ENCODE data around the gene ZMYND8. TPM values are rescaled to one million over a fixed set of nuclear protein-coding genes. Genes with fewer than 3 reads are reported as not detected.

ZMYND8 gene
- total RNA-seq, 1 donor from 2014 or later, result 109 TPM

DNA sequence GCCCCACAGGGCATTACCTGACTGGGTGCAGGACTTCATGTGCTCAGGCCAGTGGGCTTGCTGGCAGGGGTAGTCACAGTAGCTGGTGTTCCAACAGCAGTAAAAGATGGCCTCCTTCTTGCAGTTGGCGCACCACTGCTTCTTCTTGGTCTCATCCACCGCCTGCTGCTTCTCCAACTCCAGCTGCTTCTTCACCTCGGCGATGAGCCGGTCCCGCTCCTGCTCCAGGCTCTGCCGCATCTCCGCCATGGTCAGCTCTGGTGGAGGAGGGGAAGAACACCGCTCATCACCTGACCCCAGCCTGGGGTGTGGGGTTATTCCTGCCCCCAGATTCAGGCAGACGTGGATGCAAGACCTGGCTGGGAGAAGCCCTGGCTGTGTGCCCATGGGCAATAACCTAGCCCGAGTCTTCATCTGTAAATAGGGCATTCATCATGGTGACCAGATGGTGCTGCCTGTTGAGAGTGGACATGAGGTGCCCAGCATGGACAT lies 132.2 kb downstream of the ZMYND8 start:
- Mint-ChIP-seq H3K36me3 (ENCODE audit: low read depth, unreplicated experiment) (peaks cover 57% of the 10 kb centered on the region), H3K4me3 (ENCODE audit: unreplicated experiment) (peak overlapping the region; percentile 85), H3K9me3 (ENCODE audit: unreplicated experiment) (no peaks in the 10 kb centered on the region), H3K27ac (ENCODE audit: unreplicated experiment) (peak overlapping the region; percentile 63), H3K4me1 (ENCODE audit: unreplicated experiment) (no peaks in the 10 kb centered on the region), H3K27me3 (ENCODE audit: unreplicated experiment) (peaks cover 5% of the 10 kb centered on the region)
- no peak for TF ChIP-seq CTCF (IDR thresholded peaks at IDR 0.05; ENCODE audit: unreplicated experiment)
- no peak for DNase-seq (ENCODE audit: low spot score)

DNA sequence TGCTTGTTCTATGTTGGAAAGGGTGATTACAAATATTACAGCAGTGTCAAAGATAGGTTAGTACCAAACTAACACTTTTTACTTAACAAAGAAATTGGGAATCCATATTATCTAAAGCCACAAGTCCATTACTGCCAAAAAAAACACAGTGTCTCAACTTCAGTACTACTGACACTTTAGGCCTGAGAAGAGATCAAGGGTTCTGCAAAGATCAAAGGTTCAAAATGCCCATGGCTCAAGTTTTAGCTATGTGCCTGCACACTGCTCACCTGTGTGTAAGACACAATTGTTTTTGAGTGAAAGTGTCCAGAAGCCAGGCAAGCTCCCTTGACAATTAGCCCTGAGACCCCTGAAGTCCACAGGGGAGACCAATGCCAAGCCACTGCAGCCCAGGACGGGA lies 132.6 kb downstream of the ZMYND8 start:
- Mint-ChIP-seq H3K27me3 (ENCODE audit: unreplicated experiment) (peaks cover 5% of the 10 kb centered on the region), H3K4me1 (ENCODE audit: unreplicated experiment) (no peaks in the 10 kb centered on the region), H3K9me3 (ENCODE audit: unreplicated experiment) (no peaks in the 10 kb centered on the region), H3K27ac (ENCODE audit: unreplicated experiment) (peak overlapping the region; percentile 57), H3K4me3 (ENCODE audit: unreplicated experiment) (no peak overlapping the region), H3K36me3 (ENCODE audit: low read depth, unreplicated experiment) (peaks cover 57% of the 10 kb centered on the region)
- TF ChIP-seq CTCF (IDR thresholded peaks at IDR 0.05; ENCODE audit: unreplicated experiment), result no peak
- DNase-seq (ENCODE audit: low spot score), result no peak

DNA sequence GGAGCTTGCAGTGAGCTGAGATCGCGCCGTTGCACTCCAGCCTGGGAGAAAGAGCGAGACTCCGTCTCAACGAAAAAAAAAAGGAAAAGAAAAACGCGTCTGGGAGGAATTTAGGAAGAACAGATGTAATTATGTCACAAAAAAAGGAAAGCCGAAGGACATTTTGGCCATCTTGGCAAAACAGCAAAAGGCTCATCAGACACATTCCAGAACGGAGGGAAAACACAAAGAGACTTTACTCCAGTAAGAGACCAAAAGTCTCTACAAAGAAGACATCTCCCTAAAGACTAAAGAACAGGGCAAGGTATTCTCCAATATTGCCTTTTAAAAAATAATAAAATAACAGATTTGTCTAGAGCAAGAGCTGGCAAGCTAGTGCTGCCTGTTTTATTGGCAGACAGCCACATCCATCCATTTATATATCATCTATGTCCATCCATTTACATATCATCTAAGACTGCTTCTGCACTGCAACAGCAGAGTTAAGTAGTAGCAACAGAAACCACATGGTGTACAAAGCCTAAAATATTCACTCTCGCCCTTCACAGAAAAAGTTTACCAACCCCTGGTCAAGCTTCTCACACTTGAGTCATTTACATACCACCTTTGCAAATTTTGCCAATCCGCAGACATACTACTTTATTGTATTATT lies 133.9 kb downstream of the ZMYND8 start:
- DNase-seq (ENCODE audit: low spot score), result no peak
- peaks cover 58% of the 10 kb centered on the region for H3K36me3 Mint-ChIP-seq (ENCODE audit: low read depth, unreplicated experiment)
- peak overlapping the region; percentile 79 for H3K4me3 Mint-ChIP-seq (ENCODE audit: unreplicated experiment)
- no peak overlapping the region for H3K27ac Mint-ChIP-seq (ENCODE audit: unreplicated experiment)
- H3K4me1 Mint-ChIP-seq (ENCODE audit: unreplicated experiment), result no peaks in the 10 kb centered on the region
- TF ChIP-seq CTCF (IDR thresholded peaks at IDR 0.05; ENCODE audit: unreplicated experiment), result no peak
- H3K9me3 Mint-ChIP-seq (ENCODE audit: unreplicated experiment), result no peaks in the 10 kb centered on the region
- peaks cover 7% of the 10 kb centered on the region for H3K27me3 Mint-ChIP-seq (ENCODE audit: unreplicated experiment)

- Mint-ChIP-seq H3K4me1 (ENCODE audit: unreplicated experiment) (no peaks in the 10 kb centered on the region), H3K27me3 (ENCODE audit: unreplicated experiment) (peaks cover 7% of the 10 kb centered on the region), H3K27ac (ENCODE audit: unreplicated experiment) (no peak overlapping the region), H3K9me3 (ENCODE audit: unreplicated experiment) (no peaks in the 10 kb centered on the region), H3K4me3 (ENCODE audit: unreplicated experiment) (no peak overlapping the region), H3K36me3 (ENCODE audit: low read depth, unreplicated experiment) (peaks cover 56% of the 10 kb centered on the region)
- no peak for DNase-seq (ENCODE audit: low spot score)
- no peak for TF ChIP-seq CTCF (IDR thresholded peaks at IDR 0.05; ENCODE audit: unreplicated experiment)
Measured at GRCh38 chr20:47221036-47221625, 135.4 kb downstream of the ZMYND8 start.

- DNase-seq (ENCODE audit: low spot score), result peak; percentile 68
- Mint-ChIP-seq H3K27ac (ENCODE audit: unreplicated experiment) (no peak overlapping the region), H3K27me3 (ENCODE audit: unreplicated experiment) (peaks cover 7% of the 10 kb centered on the region), H3K4me3 (ENCODE audit: unreplicated experiment) (no peak overlapping the region), H3K9me3 (ENCODE audit: unreplicated experiment) (no peaks in the 10 kb centered on the region), H3K4me1 (ENCODE audit: unreplicated experiment) (no peaks in the 10 kb centered on the region), H3K36me3 (ENCODE audit: low read depth, unreplicated experiment) (peaks cover 62% of the 10 kb centered on the region)
- peak; percentile 82 for TF ChIP-seq CTCF (IDR thresholded peaks at IDR 0.05; ENCODE audit: unreplicated experiment)
Measured at GRCh38 chr20:47220161-47220582, 136.3 kb downstream of the ZMYND8 start.
